Ramos (cell line): Measurements from ENCODE around the gene IMMP2L.

ENCODE experiments used
- in situ Hi-C: fragments of 300-500 bp; cut with MboI; formaldehyde crosslinking; loops from one replicate; pipeline ENCODE4 v1.14.3; 2022; ENCODE audit warnings: low sequenced_read_pairs; ENCODE audit not compliant: unreplicated experiment

IMMP2L gene

DNA sequence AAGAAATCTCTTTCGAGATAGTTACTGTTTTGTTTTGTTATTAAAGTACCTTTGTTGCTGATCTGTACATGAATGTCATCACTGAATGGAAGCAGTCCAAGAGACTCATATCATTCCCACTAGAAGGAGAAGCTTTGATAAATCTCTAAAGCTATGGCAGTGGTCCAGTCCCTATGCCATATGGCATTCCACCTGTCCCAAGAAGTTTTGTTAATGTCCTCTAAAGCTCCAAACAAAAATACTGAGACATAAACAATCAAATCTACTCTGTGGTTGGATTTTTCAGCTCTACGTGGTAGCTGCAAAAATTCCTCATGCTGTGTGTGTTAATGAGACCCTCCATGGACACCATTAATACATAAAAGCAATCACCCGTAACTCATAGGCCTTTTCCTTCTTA is 377.3 kb downstream of the IMMP2L start:
- in situ Hi-C loops = no loop called here

DNA sequence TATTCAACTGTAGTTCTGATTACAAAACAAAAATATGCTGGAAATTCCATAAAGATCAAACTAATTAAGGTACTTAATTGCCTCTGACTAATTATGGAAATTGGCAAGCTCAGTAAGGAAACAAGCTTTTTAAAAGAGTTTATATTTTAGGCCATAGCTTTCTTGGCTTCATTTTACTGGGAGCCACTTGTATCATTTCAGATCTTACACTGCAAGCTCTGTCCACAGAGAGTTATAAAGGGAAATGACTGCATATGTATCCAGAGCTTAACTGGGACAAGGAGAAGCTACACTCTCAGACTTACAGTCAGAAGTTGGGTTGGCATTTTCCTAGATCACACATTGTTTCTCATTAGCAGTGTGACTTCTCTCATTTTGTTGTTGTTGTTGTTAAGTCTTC is 379.0 kb downstream of the IMMP2L start:
- in situ Hi-C loops = no loop called here

DNA sequence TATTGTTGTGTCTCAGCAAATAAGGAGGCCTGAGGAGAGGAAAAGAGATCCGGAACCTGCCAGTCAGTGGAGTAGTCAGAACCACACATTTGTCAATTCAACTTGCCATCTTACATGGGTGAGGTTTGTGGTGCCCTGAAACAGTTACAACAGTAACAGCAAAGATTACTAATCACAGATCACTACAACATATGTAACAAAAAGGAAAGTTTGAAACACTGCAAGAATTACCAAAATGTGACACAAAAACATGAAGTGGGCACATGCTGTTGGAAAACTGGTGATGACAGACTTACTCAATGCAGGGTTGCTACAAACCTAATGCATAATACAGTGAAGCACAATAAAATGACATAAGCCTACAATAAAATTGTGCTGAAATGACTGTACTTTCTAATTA is 382.0 kb downstream of the IMMP2L start:
- in situ Hi-C loops = no loop called here

DNA sequence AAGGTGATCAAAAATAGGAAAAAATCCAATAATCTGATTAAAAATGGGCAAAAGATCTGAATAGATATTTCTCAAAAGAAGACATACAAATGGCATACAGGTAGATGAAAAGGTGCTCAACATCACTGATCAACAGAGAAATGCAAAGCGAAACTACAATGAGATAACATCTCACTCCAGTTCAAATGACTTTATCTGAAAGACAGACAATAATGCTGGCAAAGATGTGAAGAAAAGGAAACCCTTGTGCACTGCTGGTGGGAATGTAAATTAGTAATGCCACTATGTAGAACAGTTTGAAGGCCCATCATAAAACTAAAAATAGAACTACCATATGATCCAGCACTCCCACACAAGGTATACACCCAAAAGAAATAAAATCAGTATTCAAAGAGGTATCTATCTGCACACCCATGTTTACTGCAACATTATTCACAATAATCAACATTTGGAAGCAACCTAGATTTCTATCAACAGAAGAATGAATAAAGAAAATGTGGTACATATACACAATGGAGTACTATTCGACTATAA is 386.3 kb downstream of the IMMP2L start:
- in situ Hi-C loops = no loop called here

DNA sequence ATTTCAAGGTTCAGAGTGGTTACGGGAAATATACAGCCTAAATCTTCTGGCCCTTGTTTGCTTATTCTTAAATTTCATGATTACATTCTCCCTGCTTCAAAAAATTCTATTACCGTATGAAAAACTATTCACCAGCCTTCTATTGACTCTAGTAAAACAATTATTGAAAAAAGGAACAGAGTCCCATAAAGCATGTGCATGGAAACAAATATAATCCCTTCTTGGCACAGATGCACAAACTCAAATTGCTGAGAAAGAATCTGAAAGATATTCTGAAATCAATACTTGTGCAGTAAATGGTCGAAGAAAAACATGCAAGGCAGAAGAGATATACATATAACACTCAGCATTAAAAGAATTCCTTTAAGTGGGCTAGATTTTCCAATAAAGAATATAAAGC is 387.8 kb downstream of the IMMP2L start:
- in situ Hi-C loops = no loop called here

DNA sequence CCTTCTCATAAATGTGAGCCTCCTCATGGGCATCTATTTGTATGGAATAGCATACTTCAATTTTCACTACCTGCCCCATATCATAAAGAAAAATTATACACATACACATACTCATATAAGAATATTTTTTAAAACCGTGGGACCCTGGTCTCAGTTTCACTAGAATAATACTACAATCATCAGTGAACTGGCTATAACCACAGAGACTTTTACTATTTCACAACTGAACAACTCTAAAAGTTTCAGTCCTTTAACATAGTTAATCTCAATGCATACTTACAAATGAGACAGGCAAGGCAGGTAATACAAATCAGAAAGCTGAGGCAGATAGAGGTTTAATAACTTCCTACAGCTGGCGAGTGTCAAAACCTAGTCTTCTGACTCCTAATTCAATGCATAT is 388.3 kb downstream of the IMMP2L start:
- in situ Hi-C loops = no loop called here

DNA sequence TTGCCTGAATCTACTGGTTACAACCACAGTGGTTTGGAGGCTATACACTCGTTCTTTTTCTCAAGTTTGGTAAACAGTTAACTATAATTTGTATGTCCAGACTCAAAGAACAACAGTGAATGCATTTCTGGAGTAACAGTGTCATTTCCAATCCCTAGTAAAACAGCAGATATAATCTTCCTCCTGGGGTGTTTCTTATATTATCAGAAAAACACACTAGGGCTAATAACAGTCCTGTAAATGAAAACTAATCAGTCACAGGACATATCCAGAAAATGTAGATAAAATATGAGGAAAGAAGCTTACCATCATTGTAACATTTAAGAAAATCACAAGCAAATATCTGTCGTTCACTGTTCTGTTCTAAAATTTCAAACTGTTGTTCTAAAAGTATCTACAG is 388.8 kb downstream of the IMMP2L start:
- in situ Hi-C loops = no loop called here

DNA sequence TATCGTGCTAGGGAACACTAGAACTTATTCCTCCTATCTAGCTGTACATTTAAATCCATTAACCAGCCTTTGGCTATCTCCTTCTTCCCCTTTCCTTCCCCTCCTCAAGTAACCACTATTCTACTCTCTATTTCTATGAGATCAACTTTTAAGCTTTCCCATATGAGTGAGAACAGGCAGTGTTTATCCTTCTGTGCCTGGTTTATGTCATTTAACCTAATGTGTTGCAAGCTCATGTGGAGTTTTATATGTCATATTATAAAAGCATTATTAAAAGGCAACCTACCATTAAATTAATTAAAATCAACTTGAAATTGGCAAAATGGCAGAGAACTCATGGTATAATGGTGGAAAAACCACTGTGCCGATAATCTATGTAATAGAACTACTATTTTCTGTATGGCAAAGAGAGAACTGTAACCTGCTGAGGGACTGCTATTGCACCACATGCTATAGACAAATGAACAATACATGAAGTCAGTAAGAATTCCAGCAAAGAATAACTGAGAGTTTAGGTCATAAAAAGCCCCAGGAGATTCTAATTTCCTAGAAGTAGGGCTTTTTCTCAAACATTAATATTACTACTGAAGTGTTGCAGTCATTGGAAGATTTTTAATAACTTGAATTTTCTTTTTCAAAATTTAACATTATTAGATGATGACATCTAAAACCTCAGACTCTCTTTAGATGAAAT is 389.6 kb downstream of the IMMP2L start:
- in situ Hi-C loops = no loop called here

DNA sequence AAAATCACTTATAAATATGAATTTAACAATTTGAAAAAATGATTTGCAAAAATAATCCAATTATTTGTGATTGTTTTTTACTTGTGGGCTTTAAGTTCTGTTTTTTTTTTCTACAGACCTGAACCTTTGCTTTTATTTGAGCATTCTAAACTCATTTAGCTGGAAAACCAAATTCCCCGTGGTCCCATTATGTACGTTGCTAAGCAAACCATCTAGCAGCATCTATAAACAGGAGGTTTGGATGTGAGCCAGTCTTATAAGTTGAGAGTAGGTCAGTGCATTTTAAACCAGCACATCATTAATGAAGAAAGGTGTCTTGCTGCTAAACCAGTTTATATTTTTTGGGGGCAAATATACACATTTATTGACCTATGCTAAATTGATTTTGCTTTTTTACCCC is 394.1 kb downstream of the IMMP2L start:
- in situ Hi-C loops = no loop called here

DNA sequence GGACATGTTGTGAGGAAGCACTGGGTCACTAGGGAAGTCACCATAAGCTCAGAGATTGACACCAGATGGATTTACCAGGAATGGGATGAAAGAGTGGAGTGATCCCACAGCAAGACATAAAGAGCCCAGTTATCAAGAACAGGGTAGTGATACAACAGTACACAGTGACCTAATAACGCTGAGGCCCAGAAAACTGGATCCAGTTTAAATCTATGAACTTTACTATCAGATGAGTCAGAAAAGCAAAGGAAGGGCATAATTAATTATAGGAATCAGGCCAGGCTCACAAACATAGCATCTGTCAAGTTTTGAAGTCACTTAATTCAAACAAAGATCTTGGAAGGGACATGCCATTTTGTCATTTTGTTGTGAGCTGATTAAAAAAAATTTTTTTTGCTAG is 397.9 kb downstream of the IMMP2L start:
- in situ Hi-C loops = no loop called here

DNA sequence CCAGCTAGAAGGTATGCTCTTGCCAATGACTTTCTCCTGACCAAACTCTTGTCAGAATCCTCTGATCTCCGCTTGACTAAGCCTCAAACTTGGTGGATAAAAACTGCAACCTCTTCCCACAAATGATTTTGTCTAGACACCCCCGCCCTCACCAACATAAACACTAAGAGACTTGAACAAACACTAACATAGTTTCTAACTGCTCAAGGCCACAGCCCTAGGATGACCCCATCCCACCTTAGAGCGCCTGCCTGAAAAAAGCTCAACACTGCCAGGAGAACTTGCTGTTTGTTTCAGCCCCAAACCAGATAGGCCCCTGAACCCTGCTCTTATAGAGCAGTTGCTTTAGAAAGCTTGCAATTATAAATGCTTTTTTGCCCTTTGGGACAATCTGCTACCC is 399.6 kb downstream of the IMMP2L start:
- in situ Hi-C loops = no loop called here

DNA sequence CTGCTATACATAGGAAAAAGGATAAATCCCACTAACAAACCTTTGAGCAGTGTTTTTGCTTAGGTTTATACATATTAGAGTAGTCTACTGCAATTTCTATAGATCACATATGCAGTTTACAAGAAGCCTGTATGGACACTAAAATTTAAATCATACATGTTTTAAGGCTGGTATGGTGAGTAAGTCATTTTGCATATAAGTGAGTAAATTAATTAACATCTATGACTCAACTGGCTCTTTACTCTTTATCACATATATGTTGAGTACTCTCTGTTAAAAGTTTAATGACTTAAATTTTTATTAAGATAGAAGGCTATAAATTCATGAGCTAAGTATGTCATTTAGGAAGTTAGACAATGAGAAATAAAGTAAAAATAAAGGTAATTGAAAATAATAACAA is 402.0 kb downstream of the IMMP2L start:
- in situ Hi-C loops = no loop called here

DNA sequence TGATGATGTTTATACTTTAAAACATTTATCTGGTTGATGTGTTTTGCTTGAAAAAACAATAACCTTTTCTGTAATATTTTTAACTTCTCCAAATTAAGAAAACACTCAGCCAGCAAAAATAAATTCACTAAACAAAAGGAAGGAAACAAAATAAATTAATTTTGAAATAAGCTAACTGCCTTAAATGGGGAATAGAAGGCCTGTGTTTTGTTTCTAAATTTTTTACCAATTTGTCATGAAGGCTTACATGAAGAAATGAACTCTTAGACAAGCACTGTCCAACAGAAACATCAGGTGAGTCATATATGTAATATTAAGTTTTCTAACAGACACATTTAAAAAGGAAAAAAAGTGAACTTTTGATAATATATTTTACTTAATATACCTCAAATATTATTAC is 402.9 kb downstream of the IMMP2L start:
- in situ Hi-C loops = no loop called here

DNA sequence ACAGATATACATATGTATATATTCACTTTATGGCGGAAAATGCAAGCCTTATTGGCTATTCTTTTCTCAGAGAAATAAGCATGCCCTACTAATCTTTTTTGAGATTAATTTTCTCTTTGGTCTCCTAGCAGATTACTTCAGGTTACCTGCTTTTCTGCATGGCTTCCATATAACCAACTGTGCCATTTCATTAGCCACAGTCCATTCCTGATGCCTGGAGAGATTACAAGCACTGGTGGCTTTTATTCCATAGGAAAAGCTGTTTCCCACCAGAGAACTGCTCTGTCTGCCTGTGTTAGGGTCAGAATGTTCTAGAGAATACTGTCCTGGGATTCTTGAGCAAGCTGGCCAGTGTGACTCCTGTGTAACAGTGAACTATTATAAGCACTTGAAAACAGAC is 411.6 kb downstream of the IMMP2L start:
- in situ Hi-C loops = no loop called here

DNA sequence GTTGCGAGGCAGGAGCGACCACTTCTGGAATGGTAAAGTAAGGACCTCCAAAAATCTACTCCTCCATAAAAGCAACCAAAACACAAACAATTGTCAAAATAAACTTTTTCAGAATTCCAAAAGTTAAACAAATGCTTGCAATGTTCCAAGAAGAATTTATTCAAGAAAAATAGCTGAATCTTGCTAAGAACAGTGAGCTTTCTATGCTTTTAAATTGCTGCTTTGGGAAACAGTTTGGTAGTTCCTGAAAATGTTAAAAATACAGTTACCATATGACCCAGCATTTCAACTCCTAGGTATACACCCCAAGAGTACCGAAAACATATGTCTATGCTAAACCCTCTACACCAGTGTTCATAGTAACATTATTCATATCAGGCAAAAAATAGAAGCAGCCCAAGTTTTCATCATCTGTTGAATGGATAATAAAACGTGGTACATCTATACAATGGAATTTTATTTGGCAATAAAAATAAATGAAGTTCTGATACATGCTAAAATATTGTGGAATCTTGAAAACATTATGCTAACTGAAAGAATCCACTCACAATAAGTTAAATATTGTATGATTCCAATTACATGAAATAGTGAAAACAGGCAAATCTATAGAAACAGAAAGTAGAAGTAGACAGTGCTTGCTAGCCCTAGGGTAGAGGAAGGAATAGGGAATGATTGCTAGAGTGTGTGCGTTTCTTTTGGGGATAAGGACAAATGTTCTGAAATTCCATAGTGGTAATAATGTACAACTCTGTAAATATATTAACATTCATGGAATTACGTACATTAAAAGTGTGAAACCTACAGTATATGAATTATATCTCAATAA is 414.4 kb downstream of the IMMP2L start:
- in situ Hi-C loops = no loop called here

DNA sequence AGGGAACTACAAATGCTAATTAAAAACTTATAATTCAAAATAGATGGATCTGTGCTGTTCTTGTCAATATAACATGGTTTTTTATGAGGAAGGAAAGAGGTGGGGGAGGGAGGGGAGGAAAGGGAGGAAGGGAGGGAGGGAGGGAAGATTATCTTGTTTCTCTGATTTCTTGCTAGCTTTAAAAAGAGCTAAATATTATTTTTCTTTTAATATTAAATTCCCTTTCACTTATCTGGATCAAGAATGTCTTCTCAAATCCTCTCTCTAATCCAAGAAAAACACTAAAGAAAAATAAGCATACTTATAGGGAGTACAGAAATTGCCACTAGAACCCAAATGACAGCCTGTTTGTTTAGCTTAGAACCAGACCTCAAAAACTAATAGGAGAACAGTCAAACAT is 416.2 kb downstream of the IMMP2L start:
- in situ Hi-C loops = no loop called here

DNA sequence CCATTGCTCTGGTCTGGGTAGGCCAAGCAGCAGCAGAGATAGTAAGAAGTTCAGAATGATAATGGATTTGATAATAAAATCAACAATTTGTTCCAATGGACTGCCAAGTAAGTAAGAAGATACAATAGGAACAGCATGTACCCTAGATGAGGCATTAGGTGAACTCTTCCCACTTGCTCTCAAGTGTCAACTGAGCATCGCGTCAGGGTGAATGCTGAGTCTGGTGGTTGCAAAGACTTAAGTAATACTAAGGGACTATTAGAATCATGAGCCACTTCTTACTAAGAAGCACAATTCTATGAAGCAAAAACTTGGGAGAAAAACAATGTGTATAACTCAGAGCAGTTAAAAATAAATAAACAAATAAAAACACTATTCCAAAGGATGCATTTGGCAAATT is 416.8 kb downstream of the IMMP2L start:
- in situ Hi-C loops = no loop called here

DNA sequence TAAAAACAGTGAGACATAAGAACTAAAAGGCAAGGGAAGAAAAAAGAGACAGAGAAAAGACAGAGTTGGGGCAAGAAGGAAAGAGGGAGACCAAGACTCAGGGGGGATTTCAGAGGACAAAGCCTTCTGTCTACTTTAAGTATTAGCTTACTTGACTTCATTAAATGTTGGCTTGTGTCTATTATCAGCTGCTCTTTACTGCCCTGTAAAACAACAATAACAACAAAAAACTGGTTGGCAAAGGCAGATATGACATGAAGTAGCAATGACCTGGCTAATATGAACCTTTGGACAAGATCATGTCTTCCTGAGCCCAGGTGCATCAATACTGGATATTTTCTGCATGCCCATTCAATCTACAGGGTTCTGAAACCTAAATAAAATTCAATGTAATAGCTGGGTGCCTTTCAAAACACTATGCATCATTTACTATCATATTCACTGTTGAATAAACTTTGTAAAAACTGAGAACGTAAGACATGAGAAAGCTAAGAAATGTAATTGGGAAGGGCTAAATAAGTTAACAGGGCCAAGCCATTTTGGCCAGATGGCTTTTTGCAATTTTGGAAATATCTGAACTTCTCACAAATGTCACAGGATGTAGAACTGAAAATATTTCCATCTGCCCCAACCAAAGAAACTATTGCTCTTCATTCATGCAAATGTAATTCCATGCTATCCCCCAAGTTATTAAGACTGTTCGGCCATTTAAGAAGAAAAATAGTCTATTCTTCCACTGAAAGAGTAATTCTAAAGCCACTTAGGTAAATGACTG is 422.0 kb downstream of the IMMP2L start:
- in situ Hi-C loops = no loop called here

DNA sequence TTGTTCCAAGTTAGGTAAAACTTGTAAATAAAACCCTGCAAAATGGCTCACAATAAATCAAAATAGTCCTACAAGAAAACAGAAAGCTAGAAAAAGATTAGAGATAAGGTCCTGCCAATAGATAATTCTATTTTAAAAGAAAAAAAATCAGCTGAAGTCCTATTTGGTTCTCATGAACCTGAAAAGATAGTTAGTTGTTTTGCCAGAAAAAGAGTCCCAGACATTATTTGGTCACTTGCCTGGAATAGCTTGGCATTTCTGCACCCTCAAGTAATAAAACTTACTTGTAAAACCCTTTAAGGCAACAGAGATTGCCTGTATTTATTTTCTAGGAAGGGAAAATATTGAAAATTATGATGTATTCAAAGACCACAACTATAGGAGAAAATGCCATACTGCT is 423.7 kb downstream of the IMMP2L start:
- in situ Hi-C loops = no loop called here

DNA sequence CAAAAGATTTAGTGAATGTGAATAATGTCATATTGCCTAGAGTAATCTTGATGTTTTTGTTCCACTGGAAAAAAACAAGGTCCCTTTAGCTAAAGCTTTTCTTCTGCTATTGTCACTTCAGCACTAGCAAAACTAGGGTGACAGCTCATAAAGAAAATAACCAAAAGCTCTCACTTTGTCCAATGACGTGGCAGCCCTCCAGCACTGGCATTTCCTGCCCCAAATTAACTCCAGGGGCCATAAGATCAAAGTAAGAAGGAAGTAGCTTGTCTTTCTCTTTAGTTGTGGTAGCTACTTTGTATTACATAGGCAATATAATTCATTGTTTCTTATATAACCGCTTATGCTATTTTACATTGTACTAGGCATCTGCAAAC is 424.1 kb downstream of the IMMP2L start:
- in situ Hi-C loops = no loop called here
